RCC 7860 (cell line): ENCODE results near the gene MGARP.
A peak's percentile ranks its signal among the peaks of the same experiment; 100 is the strongest.
"Not testable (repeated sequence)": the region's sequence is repeated elsewhere in the genome, so short reads cannot be mapped to it uniquely, and the experiment has no call there.

ENCODE experiments used
- DNase-seq: peaks from one replicate; pipeline ENCODE4 v3.0.0-alpha.2; 2015; ENCODE audit warnings: low spot score
- FAIRE-seq: peaks from 2 replicates; lab custom pipeline; 2012; peaks lifted over from hg19 to GRCh38; lab: Jason Lieb, UNC

The MGARP gene

GRCh38 chr4:139297001-139297410, 17.0 kb upstream of the MGARP start:
- DNase-seq (no peak), FAIRE-seq (no peak)

- FAIRE-seq = no peak
- no peak for DNase-seq
Observed at GRCh38 chr4:139295942-139296299, 15.9 kb upstream of the MGARP start.

DNA sequence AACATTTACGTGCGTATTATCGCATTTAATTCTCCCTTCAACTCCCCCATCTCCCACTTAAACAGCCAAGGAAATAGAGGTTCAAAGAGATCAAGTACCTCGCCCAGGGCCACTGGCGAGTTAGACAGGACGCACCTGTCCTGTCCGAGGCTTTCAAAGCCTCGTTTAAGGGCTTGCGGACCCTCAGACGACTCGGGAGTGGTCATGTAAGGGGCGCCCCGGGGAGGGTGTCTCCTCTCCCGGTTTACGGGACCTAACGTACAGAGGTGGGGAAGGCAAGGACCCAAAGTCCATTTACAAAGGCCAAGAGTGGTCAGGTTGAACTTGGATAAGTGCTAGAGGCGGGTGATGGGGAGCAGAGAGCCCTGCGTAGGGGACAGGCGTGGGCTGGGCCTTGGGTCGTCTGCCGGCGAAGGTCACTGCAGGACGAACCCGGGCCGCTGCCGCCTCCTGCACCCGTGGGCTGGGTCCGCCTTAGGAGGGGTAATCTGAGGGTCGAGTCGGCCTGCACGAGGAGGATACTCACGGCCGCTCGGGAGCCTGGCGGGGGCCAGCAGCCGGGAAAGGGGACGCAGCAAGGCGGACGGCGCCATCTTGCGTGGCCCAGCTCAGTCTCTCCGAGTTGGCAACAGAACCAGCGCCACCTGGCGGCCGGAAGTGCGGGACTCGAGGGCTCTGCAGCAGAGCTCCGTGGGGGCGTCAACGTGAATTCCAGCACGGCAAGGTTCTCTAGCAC, 15.3 kb upstream of the MGARP start:
- FAIRE-seq (no peak), DNase-seq (peak; percentile 72)

- no peak for FAIRE-seq
- peak; percentile 35 for DNase-seq
Observed at GRCh38 chr4:139286186-139286698, 6.2 kb upstream of the MGARP start.

GRCh38 chr4:139282721-139283075, 2.7 kb upstream of the MGARP start:
- no peak for FAIRE-seq
- no peak for DNase-seq

GRCh38 chr4:139282065-139282720, 2.2 kb upstream of the MGARP start:
- no peak for DNase-seq
- no peak for FAIRE-seq

DNA sequence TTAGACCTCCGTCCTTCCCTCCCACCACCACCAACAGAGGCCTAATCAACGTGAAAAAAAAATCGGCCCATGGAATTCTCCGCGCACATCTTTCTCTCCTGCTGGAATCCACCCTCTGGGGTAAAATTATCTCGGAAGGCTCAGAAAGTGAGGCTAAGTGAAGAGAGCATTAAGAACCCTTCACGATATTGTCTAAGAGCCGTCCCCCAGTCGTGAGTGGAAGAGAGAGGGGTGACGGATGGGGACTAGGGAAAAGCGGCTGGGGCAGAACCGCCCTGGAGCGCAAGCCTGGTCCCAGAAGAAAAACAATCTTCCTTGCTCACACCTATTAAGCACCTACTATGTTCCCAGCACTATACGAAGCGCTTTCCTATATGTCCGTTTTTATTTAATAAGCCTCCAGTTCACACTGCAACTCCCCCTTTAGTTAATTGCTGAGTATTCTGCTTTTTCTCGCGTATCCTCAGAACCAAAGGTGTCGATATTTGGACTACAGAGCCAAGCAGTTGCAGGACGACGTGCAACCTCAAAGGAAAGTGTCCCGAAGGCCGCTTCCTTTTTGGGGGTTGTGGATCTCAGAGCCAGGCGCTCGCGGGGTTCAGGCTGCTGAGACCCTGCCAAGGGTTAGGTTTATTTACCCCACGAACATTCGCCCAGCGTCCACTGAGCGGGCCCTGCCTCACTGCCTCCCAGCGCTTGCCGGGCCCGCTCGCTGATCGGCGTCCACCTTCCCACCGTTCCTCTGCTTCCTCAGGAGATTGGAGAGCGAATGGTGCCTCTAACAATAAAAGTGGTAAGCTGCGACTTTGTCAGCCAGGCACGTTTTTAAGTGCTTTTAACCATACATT, 889 bp downstream of the MGARP start:
- FAIRE-seq = no peak

GRCh38 chr4:139278485-139278884, 1.5 kb downstream of the MGARP start:
- no peak for FAIRE-seq
- DNase-seq = no peak

More for the DNA sequence above, 889 bp downstream of the MGARP start:
- no peak for DNase-seq

GRCh38 chr4:139275281-139275735, 4.7 kb downstream of the MGARP start:
- DNase-seq (no peak), FAIRE-seq (no peak)

GRCh38 chr4:139274790-139275189, 5.2 kb downstream of the MGARP start:
- no peak for FAIRE-seq
- DNase-seq = no peak

DNA sequence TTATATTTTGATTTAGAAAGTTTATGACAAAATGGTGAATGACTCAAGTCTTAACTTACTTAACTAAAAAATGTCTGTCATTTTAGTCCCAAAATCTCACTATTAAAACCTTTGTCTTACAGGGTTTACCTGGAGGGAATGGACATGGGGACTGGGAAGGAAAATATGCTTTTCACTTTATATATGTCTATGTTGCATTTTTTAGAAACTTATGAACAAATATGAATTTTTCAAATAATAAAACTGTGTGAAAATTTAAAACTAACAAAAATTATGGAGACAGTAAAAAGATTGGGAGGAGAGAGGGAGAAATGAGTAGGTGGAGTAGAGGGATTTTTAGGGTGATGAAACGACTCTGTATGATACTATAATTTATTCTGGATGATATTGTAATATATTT, 6.2 kb downstream of the MGARP start:
- no peak for FAIRE-seq
- no peak for DNase-seq

GRCh38 chr4:139267301-139267700, 12.7 kb downstream of the MGARP start:
- DNase-seq = no peak
- peak; percentile 67 for FAIRE-seq

- FAIRE-seq = peak; percentile 84
- DNase-seq = peak; percentile 74
Observed at GRCh38 chr4:139266583-139267257, 13.3 kb downstream of the MGARP start.

DNA sequence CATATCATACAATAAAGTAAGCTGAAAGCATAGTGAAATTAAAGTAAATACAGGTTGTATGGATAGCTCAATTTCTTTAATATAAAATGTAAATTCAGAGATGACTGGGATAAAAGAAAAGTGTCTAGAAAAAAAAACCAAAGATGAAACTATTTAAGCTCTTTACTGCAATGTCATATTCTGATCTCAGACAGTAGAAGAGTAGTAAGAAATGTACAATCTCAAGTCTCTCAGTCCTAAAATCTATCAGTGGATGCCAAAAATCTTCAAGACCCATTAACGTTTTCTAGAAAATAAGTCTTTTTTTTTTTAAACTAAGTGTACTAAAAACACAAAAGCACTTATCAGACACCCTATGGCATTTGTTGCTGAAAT, 13.8 kb downstream of the MGARP start:
- no peak for DNase-seq
- no peak for FAIRE-seq

GRCh38 chr4:139265654-139266053, 14.4 kb downstream of the MGARP start:
- no peak for DNase-seq
- no peak for FAIRE-seq

DNA sequence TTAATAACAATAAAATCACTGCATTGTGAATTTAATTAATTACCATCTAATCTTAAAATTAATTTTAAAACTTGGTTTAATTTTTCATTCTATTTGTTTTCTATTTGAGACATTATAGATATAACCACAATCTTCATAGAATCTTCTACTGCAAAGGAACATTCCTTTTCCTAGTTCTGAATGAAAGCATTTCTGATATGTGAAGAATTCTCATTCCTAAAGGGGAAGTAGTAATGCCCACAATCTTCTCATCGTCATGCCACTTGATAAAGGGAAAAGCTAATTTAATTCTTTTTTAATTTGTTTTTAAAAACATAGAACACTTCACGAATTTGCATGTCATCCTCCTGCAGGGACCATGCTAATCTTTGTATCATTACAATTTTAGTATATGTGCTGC, 23.7 kb downstream of the MGARP start:
- DNase-seq (no peak), FAIRE-seq (no peak)

GRCh38 chr4:139255581-139255980, 24.4 kb downstream of the MGARP start:
- DNase-seq, FAIRE-seq: not testable (repeated sequence)

- no peak for DNase-seq
- no peak for FAIRE-seq
Observed at GRCh38 chr4:139253713-139254112, 26.3 kb downstream of the MGARP start.

- FAIRE-seq (no peak), DNase-seq (no peak)
Observed at GRCh38 chr4:139253046-139253445, 27.0 kb downstream of the MGARP start.

GRCh38 chr4:139247700-139248238, 32.3 kb downstream of the MGARP start:
- FAIRE-seq (no peak), DNase-seq (no peak)

GRCh38 chr4:139247241-139247640, 32.8 kb downstream of the MGARP start:
- DNase-seq (no peak), FAIRE-seq (no peak)
